Activated naive CD8-positive, alpha-beta T cell treated with anti-CD3 and anti-CD28 coated beads, Interleukin-2, amount 10 ng/mL, durations not matched to agents 7 days and 5 days (primary cell): ENCODE results near the gene MYL10. TPM values are rescaled to one million over a fixed set of nuclear protein-coding genes. Genes with fewer than 3 reads are reported as not detected.

Experiments
- ATAC-seq: fragments of 150-1000 bp; cut with Tn5 transposase; one replicate; pipeline ENCODE4 v1.10.0; 2021; ENCODE audit warnings: low read depth, moderate library complexity
- POLR2A ChIA-PET: fragments of 350-600 bp; sonication (Branson Sonifier 250); formaldehyde crosslinking; loops from one replicate; lab custom pipeline; 2021; ENCODE audit warnings: antibody characterized with exemption; lab: Charles Lee
- DNase-seq: peaks from one replicate; pipeline ENCODE4 v3.0.0; 2021
- H3K27ac Mint-ChIP-seq: one replicate; pipeline ENCODE4 v1.8.0; 2022; ENCODE audit warnings: mild to moderate bottlenecking, mixed read lengths
- H3K27me3 Mint-ChIP-seq: one replicate; pipeline ENCODE4 v1.8.0; 2022; ENCODE audit warnings: mild to moderate bottlenecking, moderate library complexity, mixed read lengths
- H3K36me3 Mint-ChIP-seq: one replicate; pipeline ENCODE4 v1.8.0; 2021; ENCODE audit warnings: mild to moderate bottlenecking, mixed read lengths
- H3K4me1 Mint-ChIP-seq: one replicate; pipeline ENCODE4 v1.8.0; 2021; ENCODE audit warnings: mixed read lengths
- H3K4me3 Mint-ChIP-seq: one replicate; pipeline ENCODE4 v1.8.0; 2022; ENCODE audit warnings: mild to moderate bottlenecking, moderate library complexity, mixed read lengths
- H3K9me3 Mint-ChIP-seq: one replicate; pipeline ENCODE4 v1.8.0; 2021; ENCODE audit warnings: mixed read lengths
- total RNA-seq, 2 experiments: library from RNA; stranded (reverse); gene quantifications; one replicate each; pipeline ENCODE4 v1.2.3, GENCODE V29; 2021

The MYL10 gene
- total RNA-seq, 2 experiments from 2014 or later: not detected

GRCh38 chr7:101622609-101623173 is 6.4 kb downstream of the MYL10 start:
- Mint-ChIP-seq H3K4me1 (no peaks in the 10 kb centered on the region), H3K36me3 (no peaks in the 10 kb centered on the region), H3K9me3 (no peaks in the 10 kb centered on the region), H3K27me3 (peaks cover 14% of the 10 kb centered on the region), H3K27ac (no peak overlapping the region), H3K4me3 (no peak overlapping the region)
- ATAC-seq (no peak), DNase-seq (no peak)
- POLR2A ChIA-PET: interaction anchor here (0.7 kb wide), 1 partner anchor 63 kb away, joined by 4 read pairs; no protein-coding TSS in a partner anchor

DNA sequence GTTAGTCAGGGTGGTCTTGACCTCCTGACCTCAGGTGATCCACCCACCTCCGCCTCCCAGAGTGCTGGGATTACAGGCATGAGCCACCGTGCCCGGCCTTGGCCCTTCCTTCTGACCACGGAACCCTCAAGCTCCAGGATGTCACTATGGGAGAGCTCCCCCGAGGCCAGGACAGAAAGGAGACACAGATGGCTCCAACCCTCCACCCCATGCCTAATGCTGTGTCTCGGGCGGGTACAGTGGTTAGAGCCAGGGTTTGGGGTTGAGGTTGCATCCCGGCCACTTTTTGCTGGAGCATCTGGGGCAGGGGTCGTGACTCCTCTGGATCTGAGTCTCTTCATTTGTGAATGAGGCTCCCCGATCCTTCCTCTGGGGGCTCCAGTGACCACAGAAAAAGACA is 8.1 kb downstream of the MYL10 start:
- H3K4me3 Mint-ChIP-seq: no peak overlapping the region
- ATAC-seq: no peak
- H3K27me3 Mint-ChIP-seq: peaks cover 12% of the 10 kb centered on the region
- no peaks in the 10 kb centered on the region for H3K36me3 Mint-ChIP-seq
- H3K27ac Mint-ChIP-seq: no peak overlapping the region
- no peaks in the 10 kb centered on the region for H3K9me3 Mint-ChIP-seq
- no peaks in the 10 kb centered on the region for H3K4me1 Mint-ChIP-seq
- DNase-seq: no peak
- POLR2A ChIA-PET: no interaction called here

DNA sequence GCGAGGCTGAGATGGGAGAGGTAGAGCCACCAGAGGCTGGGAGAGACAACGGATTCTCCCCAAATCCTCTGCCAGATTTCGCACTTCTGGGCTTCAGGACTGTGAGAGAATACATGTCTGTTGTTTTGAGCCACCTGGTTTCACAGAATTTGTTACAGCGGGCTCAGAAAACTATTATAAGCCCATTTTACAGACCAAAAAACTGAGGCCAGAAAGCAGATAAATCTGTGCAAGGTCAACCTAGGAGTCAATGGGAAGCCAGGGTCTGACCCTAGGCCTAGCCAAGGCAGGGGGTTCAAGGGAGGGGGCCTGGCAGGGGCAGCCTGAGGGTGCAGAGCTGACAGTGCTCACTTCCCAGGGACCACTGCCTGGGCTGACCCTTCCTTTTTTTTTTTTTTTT is 8.7 kb downstream of the MYL10 start:
- ATAC-seq (no peak), DNase-seq (no peak)
- no peaks in the 10 kb centered on the region for H3K36me3 Mint-ChIP-seq
- H3K9me3 Mint-ChIP-seq: no peaks in the 10 kb centered on the region
- H3K27ac Mint-ChIP-seq: no peak overlapping the region
- H3K4me3 Mint-ChIP-seq: no peak overlapping the region
- POLR2A ChIA-PET: no interaction called here
- peaks cover 7% of the 10 kb centered on the region for H3K27me3 Mint-ChIP-seq
- H3K4me1 Mint-ChIP-seq: no peaks in the 10 kb centered on the region

- Mint-ChIP-seq H3K4me3 (no peak overlapping the region), H3K36me3 (no peaks in the 10 kb centered on the region), H3K27ac (no peak overlapping the region), H3K9me3 (no peaks in the 10 kb centered on the region), H3K27me3 (no peaks in the 10 kb centered on the region), H3K4me1 (no peaks in the 10 kb centered on the region)
- DNase-seq (no peak), ATAC-seq (no peak)
- POLR2A ChIA-PET: no interaction called here
These were observed 10.2 kb downstream of the MYL10 start for GRCh38 chr7:101618916-101619315.

- DNase-seq: no peak
- POLR2A ChIA-PET: no interaction called here
- H3K27ac Mint-ChIP-seq: no peak overlapping the region
These were observed 10.8 kb downstream of the MYL10 start for GRCh38 chr7:101618207-101618839.

GRCh38 chr7:101617451-101618206 is 11.5 kb downstream of the MYL10 start:
- no peak for ATAC-seq

More at GRCh38 chr7:101618207-101618839, 10.8 kb downstream of the MYL10 start:
- Mint-ChIP-seq H3K36me3 (no peaks in the 10 kb centered on the region), H3K4me3 (no peak overlapping the region), H3K27me3 (no peaks in the 10 kb centered on the region), H3K9me3 (no peaks in the 10 kb centered on the region), H3K4me1 (no peaks in the 10 kb centered on the region)
- ATAC-seq: no peak

DNA sequence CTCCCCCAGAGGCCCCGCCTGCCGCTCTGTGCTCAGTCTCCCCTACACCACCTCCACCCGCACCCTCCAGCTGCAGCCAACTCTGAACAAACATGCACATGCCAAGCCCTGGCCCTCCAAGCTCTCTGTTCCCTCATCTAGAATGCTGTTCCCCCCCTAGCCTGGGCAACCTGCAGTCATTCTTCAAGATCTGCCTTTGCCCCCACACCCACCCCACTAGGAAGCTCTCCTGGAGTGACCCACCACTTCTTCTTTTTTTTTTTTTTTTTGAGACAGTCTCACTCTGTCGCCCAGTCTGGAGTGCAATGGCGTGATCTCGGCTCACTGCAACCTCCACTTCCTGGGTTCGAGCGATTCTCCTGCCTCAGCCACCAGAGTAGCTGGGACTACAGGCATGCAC is 13.7 kb downstream of the MYL10 start:
- no peaks in the 10 kb centered on the region for H3K27me3 Mint-ChIP-seq
- ATAC-seq (no peak), DNase-seq (no peak)
- H3K27ac Mint-ChIP-seq: no peak overlapping the region
- no peaks in the 10 kb centered on the region for H3K36me3 Mint-ChIP-seq
- H3K4me3 Mint-ChIP-seq: no peak overlapping the region
- H3K4me1 Mint-ChIP-seq: no peaks in the 10 kb centered on the region
- POLR2A ChIA-PET: no interaction called here
- no peaks in the 10 kb centered on the region for H3K9me3 Mint-ChIP-seq

More at GRCh38 chr7:101617451-101618206, 11.5 kb downstream of the MYL10 start:
- H3K4me3 Mint-ChIP-seq: no peak overlapping the region
- DNase-seq: no peak
- H3K9me3 Mint-ChIP-seq: no peaks in the 10 kb centered on the region
- H3K36me3 Mint-ChIP-seq: no peaks in the 10 kb centered on the region
- no peaks in the 10 kb centered on the region for H3K27me3 Mint-ChIP-seq
- POLR2A ChIA-PET: no interaction called here
- H3K4me1 Mint-ChIP-seq: no peaks in the 10 kb centered on the region
- H3K27ac Mint-ChIP-seq: no peak overlapping the region

DNA sequence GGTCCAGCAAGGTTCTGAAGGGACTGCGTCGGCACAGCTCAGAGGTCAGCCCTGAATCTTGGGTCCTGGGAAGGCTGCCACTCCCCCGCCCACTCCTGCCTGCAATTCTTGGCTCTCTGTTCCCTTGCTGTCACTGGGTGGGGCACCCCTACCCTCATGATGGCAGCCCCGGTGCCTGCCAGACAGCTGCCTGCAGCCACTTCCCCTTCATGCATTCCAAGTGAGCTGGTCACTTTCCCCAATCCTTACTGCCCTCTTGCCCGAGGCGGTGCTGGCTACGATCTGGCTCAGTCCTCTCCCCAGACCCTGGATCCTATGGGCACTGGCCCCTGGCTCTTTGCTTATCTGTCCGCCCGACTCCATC is 14.2 kb downstream of the MYL10 start:
- Mint-ChIP-seq H3K4me1 (no peaks in the 10 kb centered on the region), H3K27ac (no peak overlapping the region), H3K9me3 (no peaks in the 10 kb centered on the region), H3K27me3 (peaks cover 2% of the 10 kb centered on the region), H3K4me3 (no peak overlapping the region), H3K36me3 (no peaks in the 10 kb centered on the region)
- no peak for ATAC-seq
- POLR2A ChIA-PET: no interaction called here
- no peak for DNase-seq

DNA sequence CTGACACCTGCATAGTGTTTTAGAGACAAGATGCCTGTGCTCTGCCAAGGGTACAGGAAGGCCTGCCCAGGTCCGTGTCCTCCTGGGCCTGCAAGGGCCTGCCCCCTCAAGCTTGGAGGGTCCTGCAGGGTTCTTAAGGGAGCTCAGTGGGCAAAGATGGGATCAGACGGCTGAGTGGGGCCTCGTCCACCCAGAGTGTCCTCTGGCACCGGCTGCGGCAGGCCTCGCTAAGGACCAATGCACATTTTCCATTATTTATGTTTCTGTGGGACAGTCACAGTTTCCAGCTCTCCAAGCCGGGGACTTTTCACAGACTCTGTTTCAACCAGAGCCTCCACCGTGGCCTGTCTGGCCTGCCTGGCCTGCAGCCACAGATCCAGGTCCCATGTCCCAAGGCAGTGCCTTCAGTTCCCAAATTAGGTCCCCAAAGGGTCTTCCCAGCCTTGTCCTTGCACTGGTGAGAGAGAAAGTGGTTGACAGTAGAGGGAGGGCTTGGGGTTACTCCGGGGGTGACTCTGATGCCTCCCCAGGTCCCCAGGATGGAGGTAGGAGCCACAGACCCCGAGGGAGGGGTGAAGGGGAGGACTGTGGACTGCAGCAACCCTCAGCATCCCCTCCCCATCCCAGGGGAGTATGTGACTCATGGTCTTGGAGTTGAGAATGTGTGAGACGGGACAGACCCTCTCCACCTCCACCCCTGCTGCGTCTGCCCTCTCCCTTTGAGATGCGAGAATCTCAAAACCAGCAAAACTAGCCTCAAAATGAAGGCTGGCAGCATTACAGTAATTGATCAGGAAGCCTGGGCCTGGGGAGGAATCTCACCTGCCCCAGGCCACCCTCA is 14.8 kb downstream of the MYL10 start:
- Mint-ChIP-seq H3K27ac (no peak overlapping the region), H3K27me3 (peaks cover 2% of the 10 kb centered on the region), H3K36me3 (no peaks in the 10 kb centered on the region), H3K4me3 (no peak overlapping the region), H3K4me1 (no peaks in the 10 kb centered on the region), H3K9me3 (no peaks in the 10 kb centered on the region)
- DNase-seq (no peak), ATAC-seq (no peak)
- POLR2A ChIA-PET: no interaction called here

- H3K27me3 Mint-ChIP-seq: peaks cover 2% of the 10 kb centered on the region
- H3K9me3 Mint-ChIP-seq: no peaks in the 10 kb centered on the region
- POLR2A ChIA-PET: no interaction called here
- no peak overlapping the region for H3K4me3 Mint-ChIP-seq
- H3K36me3 Mint-ChIP-seq: no peaks in the 10 kb centered on the region
- DNase-seq (no peak), ATAC-seq (no peak)
- no peaks in the 10 kb centered on the region for H3K4me1 Mint-ChIP-seq
- H3K27ac Mint-ChIP-seq: no peak overlapping the region
These were observed 16.1 kb downstream of the MYL10 start for GRCh38 chr7:101612885-101613515.

GRCh38 chr7:101608772-101609713 is 20.1 kb downstream of the MYL10 start:
- no peak for DNase-seq
- POLR2A ChIA-PET: no interaction called here
- Mint-ChIP-seq H3K9me3 (no peaks in the 10 kb centered on the region), H3K36me3 (no peaks in the 10 kb centered on the region), H3K27me3 (peaks cover 2% of the 10 kb centered on the region), H3K27ac (no peak overlapping the region), H3K4me3 (no peak overlapping the region), H3K4me1 (no peaks in the 10 kb centered on the region)
- no peak for ATAC-seq

GRCh38 chr7:101606498-101606923 is 22.6 kb downstream of the MYL10 start:
- DNase-seq (no peak), ATAC-seq (no peak)
- Mint-ChIP-seq H3K4me3 (no peak overlapping the region), H3K27ac (no peak overlapping the region), H3K27me3 (peaks cover 2% of the 10 kb centered on the region), H3K9me3 (no peaks in the 10 kb centered on the region), H3K4me1 (no peaks in the 10 kb centered on the region), H3K36me3 (no peaks in the 10 kb centered on the region)
- POLR2A ChIA-PET: interaction anchor here (0.6 kb wide), 1 partner anchor 678 kb away, joined by 3 read pairs; no protein-coding TSS in a partner anchor
